Neuron (in vitro differentiated cells): Measurements from ENCODE around the gene AGPAT3.
"Not testable (repeated sequence)": the region's sequence is repeated elsewhere in the genome, so short reads cannot be mapped to it uniquely, and the experiment has no call there.

Source experiments
- H2AFZ ChIP-seq: one replicate; pipeline ENCODE4 v1.6.1; 2013; ENCODE audit warnings: low read depth, mild to moderate bottlenecking, inconsistent platforms, low read length, moderate library complexity
- H3K27me3 ChIP-seq: one replicate; pipeline ENCODE4 v1.6.1; 2013; ENCODE audit warnings: low read length; ENCODE audit not compliant: insufficient read depth
- H3K36me3 ChIP-seq: one replicate; pipeline ENCODE4 v1.6.1; 2013; ENCODE audit warnings: low read length; ENCODE audit not compliant: insufficient read depth
- H3K4me1 ChIP-seq: one replicate; pipeline ENCODE4 v1.6.1; 2013; ENCODE audit warnings: low read length; ENCODE audit not compliant: insufficient read depth
- H3K4me3 ChIP-seq: 2 replicates; pipeline ENCODE4 v1.5.1; 2013; ENCODE audit warnings: mild to moderate bottlenecking, low read length, moderate library complexity
- H3K9me3 ChIP-seq: one replicate; pipeline ENCODE4 v1.6.1; 2013; ENCODE audit warnings: low read length

The AGPAT3 gene

GRCh38 chr21:43885721-43886120 lies 20.7 kb downstream of the AGPAT3 start:
- Histone ChIP-seq H3K36me3 (peaks cover 3% of the 10 kb centered on the region), H3K4me1 (peaks cover 9% of the 10 kb centered on the region), H3K27me3 (no peaks in the 10 kb centered on the region), H3K9me3 (peaks cover 2% of the 10 kb centered on the region), H3K4me3 (no peak overlapping the region), H2AFZ (no peak overlapping the region)

GRCh38 chr21:43886565-43886964 lies 21.5 kb downstream of the AGPAT3 start:
- H3K9me3 ChIP-seq = peaks cover 5% of the 10 kb centered on the region
- H3K4me1 ChIP-seq = peaks cover 9% of the 10 kb centered on the region
- H3K27me3 ChIP-seq = no peaks in the 10 kb centered on the region
- H3K36me3 ChIP-seq = peaks cover 7% of the 10 kb centered on the region
- H3K4me3 ChIP-seq = no peak overlapping the region
- H2AFZ ChIP-seq = no peak overlapping the region

GRCh38 chr21:43889069-43889468 lies 24.0 kb downstream of the AGPAT3 start:
- no peak overlapping the region for H2AFZ ChIP-seq
- H3K36me3 ChIP-seq = peaks cover 7% of the 10 kb centered on the region

DNA sequence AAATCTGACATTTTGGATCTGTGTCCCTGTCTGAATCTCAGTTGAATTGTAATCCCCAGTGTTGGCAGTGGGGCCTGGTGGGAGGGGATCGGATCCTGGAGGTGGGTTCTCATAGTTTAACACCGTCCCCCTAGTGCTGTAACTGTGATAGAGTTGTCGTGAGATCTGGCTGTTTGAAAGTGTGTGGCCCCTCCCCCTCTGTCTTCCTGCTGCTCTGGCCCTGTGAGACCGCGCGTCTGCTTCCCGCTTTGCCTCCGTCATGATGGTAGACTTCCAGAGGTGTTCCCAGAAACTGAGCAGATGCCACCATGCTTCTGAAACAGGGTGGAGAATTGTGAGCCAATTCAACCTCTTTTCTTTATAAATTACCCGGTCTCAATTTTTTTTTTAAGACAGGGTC lies 25.0 kb downstream of the AGPAT3 start:
- peaks cover 15% of the 10 kb centered on the region for H3K9me3 ChIP-seq
- H3K4me3 ChIP-seq = no peak overlapping the region
- peaks cover 7% of the 10 kb centered on the region for H3K36me3 ChIP-seq
- H2AFZ ChIP-seq = no peak overlapping the region
- H3K4me1 ChIP-seq = peaks cover under 1% of the 10 kb centered on the region
- no peaks in the 10 kb centered on the region for H3K27me3 ChIP-seq

More at GRCh38 chr21:43889069-43889468, 24.0 kb downstream of the AGPAT3 start:
- peaks cover 9% of the 10 kb centered on the region for H3K4me1 ChIP-seq
- peaks cover 15% of the 10 kb centered on the region for H3K9me3 ChIP-seq
- no peaks in the 10 kb centered on the region for H3K27me3 ChIP-seq
- no peak overlapping the region for H3K4me3 ChIP-seq

DNA sequence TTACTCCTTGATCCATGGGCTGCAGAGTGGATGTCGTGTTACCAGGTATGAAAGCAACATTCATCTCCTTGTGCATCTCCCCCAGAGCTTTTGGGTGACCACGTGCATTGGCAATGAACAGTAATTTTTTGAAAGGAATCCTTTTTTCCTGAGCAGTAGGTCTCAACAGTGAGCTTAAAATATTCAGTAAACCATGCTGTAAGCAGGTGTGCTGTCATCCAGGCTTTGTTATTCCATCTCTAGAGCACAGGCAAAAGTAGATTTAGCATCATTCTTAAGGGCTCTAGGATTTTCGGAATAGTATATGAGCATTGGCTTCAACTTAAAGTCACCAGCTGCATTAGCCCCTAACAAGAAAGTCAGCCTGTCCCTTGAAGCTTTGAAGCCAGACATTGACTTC lies 27.3 kb downstream of the AGPAT3 start:
- no peaks in the 10 kb centered on the region for H3K27me3 ChIP-seq
- no peak overlapping the region for H3K4me3 ChIP-seq
- H3K9me3 ChIP-seq = peaks cover 15% of the 10 kb centered on the region
- peaks cover 7% of the 10 kb centered on the region for H3K36me3 ChIP-seq
- H3K4me1 ChIP-seq = no peaks in the 10 kb centered on the region
- no peak overlapping the region for H2AFZ ChIP-seq

DNA sequence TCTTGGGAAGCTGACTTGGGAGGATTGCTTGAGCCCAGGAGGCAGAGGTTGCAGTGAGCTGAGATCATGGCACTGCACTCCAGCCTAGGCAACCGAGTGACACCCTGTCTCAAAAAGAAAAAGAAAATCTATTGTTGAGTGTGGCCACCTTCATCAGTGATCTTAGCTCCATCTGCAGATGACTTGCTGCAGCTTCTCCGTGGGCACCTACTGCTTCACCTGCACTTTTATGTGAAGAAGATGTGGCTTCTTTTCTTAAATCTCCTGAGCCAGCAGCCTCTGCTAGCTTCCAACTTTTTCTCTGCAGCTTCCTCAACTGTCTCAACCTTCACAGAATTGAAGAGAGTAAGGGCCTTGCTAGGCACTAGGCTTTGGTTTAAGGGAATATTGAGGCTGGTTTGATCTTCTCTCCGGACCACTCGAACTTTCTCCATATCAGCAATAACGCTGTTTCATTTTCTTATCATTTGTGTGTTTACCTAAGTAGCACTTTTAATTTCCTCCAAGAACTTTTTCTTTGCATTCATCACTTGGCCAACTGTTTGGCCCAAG lies 28.0 kb downstream of the AGPAT3 start:
- Histone ChIP-seq H2AFZ (no peak overlapping the region), H3K9me3 (peaks cover 15% of the 10 kb centered on the region), H3K27me3 (no peaks in the 10 kb centered on the region), H3K36me3 (peaks cover 7% of the 10 kb centered on the region), H3K4me3 (no peak overlapping the region), H3K4me1 (no peaks in the 10 kb centered on the region)

DNA sequence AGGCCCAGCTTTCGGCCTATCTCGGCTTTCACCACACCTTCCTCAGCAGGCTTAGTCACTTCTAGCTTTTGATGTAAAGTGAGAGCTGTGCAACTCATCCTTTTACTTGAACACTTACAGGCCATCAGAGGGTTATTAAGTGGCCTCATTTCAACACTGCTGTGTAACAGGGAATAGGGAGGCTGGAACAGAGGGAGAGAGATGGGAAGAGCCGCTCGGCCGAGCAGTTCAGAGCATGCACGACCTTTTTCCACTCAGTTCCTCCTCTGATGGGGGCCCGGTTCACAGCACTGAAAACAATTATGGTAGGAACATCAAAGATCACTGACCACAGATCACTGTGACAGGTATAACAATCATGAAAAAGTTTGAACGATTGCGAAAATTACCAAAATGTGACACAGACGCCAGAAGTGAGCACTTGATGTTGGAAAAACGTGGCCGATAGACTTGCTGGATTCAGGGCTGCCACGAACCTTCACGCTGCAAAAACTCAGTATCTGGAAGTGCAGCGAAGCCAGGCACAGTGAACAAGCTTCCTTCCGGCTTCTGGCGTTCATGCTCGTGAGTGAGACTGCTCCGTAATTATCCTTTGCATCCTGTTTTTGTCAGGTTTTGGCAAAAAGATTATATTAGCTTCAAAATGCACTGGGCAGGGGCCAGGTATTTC lies 28.6 kb downstream of the AGPAT3 start:
- no peak overlapping the region for H2AFZ ChIP-seq
- no peaks in the 10 kb centered on the region for H3K4me1 ChIP-seq
- H3K4me3 ChIP-seq = no peak overlapping the region
- H3K36me3 ChIP-seq = peaks cover 7% of the 10 kb centered on the region
- no peaks in the 10 kb centered on the region for H3K27me3 ChIP-seq
- peaks cover 15% of the 10 kb centered on the region for H3K9me3 ChIP-seq

DNA sequence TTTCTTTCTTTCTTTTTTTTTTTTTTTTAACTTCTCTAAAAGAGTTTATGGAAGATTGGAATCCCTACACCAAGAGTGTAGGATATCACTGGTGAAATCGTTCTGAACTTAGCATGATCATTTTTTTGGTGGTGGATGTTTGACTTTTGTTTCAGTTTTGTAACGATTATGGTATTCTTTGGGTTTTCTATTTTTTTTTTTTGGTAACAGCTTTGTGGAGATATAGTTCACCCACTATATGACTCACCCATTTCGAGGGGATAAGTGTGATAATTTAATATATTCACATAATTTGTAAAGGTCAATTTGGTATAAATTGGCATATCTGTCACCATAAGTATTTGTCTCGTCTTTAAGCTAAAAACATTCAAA lies 29.2 kb downstream of the AGPAT3 start:
- no peak overlapping the region for H3K4me3 ChIP-seq
- H2AFZ ChIP-seq = no peak overlapping the region
- H3K27me3 ChIP-seq = no peaks in the 10 kb centered on the region
- peaks cover 20% of the 10 kb centered on the region for H3K9me3 ChIP-seq
- peaks cover 11% of the 10 kb centered on the region for H3K36me3 ChIP-seq
- H3K4me1 ChIP-seq = no peaks in the 10 kb centered on the region

GRCh38 chr21:43895196-43895595 lies 30.2 kb downstream of the AGPAT3 start:
- Histone ChIP-seq H3K4me3 (no peak overlapping the region), H3K36me3 (peaks cover 14% of the 10 kb centered on the region), H3K27me3 (no peaks in the 10 kb centered on the region), H3K9me3 (peaks cover 28% of the 10 kb centered on the region), H3K4me1 (no peaks in the 10 kb centered on the region), H2AFZ (no peak overlapping the region)

DNA sequence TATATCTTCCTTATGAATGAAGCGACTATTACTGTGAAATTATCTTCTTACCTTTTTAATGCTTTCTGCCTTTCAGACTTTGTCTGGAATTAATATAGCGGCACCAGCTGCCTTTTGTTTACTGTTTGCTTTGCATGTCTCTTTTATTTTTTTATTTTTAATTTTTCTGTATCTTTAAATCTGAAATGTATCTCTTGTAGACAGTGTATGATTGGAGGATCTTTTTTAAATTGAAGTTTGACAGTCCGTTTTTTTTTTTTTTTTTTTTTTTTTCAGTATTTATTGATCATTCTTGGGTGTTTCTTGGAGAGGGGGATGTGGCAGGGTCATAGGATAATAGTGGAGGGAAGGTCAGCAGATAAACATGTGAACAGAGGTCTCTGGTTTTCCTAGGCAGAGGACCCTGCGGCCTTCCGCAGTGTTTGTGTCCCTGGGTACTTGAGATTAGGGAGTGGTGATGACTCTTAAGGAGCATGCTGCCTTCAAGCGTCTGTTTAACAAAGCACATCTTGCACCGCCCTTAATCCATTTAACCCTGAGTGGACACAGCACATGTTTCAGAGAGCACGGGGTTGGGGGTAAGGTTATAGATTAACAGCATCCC lies 31.8 kb downstream of the AGPAT3 start:
- peaks cover 11% of the 10 kb centered on the region for H3K36me3 ChIP-seq
- not testable (repeated sequence) for H3K27me3 ChIP-seq, H3K4me1 ChIP-seq, H2AFZ ChIP-seq, H3K4me3 ChIP-seq
- H3K9me3 ChIP-seq = peaks cover 26% of the 10 kb centered on the region

DNA sequence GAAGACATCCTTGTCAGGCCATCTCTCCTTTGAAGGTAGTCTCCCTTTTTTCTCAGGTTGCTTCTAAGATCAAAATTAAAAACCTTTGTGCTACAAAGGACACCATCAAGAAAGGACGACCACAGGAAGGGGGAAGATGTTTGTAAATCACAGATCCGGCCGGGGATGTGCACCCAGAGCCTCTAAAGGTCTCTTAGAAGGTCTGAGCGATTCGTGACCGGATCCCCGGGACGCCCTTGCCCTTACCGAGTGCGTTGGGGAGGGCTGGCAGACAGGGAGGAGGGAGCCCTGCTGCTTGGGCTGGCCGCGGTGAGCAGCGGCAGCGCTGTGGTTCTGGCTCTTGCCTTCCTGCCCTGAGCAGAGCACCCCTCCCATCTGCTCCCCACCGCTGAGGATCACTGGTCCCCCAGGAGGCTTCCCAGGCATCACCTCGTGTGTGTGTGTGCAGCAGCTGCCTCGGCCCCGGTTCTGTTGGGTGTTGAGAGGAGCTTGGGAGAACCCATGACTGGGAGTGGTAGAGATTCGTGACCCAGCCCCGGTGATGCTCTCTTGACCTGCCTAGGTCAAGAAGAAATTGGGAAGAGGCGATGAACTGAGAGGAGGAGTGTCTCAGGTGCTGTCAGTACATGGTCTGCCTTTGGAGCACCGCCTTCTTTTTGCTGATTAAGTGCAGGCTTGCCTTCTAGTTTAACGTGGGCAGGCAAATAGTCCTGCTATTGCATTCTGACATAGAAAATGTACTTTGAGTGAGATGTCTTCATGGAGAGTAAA lies 34.5 kb downstream of the AGPAT3 start:
- Histone ChIP-seq H3K4me3 (no peak overlapping the region), H3K9me3 (peaks cover 16% of the 10 kb centered on the region), H3K36me3 (peaks cover 11% of the 10 kb centered on the region), H3K27me3 (no peaks in the 10 kb centered on the region), H3K4me1 (peaks cover 5% of the 10 kb centered on the region), H2AFZ (no peak overlapping the region)

DNA sequence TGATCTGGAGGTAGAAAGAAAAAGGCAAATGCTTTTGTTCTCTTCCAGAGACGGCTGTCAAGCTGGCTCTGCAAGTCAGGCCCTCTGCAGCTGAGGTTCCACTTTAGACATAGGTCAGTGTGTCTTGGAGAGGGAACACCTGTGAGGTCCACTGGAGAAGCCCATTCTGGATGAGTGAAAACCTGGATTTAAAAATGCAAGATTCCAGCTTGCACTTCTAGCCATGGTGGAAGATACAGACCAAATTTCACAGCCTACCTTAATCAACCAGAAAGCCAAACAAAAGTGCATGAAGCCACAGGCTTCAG lies 35.0 kb downstream of the AGPAT3 start:
- no peak overlapping the region for H3K4me3 ChIP-seq
- H3K36me3 ChIP-seq = peaks cover 11% of the 10 kb centered on the region
- H3K9me3 ChIP-seq = peaks cover 16% of the 10 kb centered on the region
- peaks cover 5% of the 10 kb centered on the region for H3K4me1 ChIP-seq
- no peaks in the 10 kb centered on the region for H3K27me3 ChIP-seq
- H2AFZ ChIP-seq = no peak overlapping the region

GRCh38 chr21:43900690-43901089 lies 35.7 kb downstream of the AGPAT3 start:
- Histone ChIP-seq H3K27me3 (no peaks in the 10 kb centered on the region), H3K4me1 (peaks cover 5% of the 10 kb centered on the region), H3K4me3 (no peak overlapping the region), H3K36me3 (peaks cover 11% of the 10 kb centered on the region), H2AFZ (no peak overlapping the region), H3K9me3 (peaks cover 16% of the 10 kb centered on the region)
